ENCODE measurements around the gene RHOU.

DNA sequence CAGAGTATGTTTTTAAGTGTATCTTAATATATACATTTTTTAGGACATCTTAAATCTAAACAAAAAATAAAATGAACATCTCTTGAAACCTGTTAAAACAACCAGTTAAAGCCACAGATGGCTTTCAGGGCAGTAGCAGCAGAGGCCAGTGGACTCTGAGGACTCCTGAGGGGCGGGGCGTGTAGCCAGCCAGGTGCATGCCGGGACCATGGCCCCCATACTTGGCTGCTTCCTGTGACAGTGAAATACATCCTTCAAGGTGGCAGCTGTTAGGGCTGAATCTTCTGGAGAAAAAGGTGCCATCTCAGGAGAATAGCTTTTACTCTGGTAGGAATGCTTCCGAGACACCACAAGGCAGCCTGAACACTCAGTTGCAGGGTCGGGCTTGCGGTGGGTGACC lies 9.6 kb downstream of the RHOU start:
- TF ChIP-seq, protein P1, sequence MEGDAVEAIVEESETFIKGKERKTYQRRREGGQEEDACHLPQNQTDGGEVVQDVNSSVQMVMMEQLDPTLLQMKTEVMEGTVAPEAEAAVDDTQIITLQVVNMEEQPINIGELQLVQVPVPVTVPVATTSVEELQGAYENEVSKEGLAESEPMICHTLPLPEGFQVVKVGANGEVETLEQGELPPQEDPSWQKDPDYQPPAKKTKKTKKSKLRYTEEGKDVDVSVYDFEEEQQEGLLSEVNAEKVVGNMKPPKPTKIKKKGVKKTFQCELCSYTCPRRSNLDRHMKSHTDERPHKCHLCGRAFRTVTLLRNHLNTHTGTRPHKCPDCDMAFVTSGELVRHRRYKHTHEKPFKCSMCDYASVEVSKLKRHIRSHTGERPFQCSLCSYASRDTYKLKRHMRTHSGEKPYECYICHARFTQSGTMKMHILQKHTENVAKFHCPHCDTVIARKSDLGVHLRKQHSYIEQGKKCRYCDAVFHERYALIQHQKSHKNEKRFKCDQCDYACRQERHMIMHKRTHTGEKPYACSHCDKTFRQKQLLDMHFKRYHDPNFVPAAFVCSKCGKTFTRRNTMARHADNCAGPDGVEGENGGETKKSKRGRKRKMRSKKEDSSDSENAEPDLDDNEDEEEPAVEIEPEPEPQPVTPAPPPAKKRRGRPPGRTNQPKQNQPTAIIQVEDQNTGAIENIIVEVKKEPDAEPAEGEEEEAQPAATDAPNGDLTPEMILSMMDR (IDR thresholded peaks at IDR 0.05): no peak
- no peak for TF ChIP-seq POLR2A (IDR thresholded peaks at IDR 0.05)
